ENCODE measurements around the gene FAM118B. TPM values are rescaled to one million over a fixed set of nuclear protein-coding genes. Genes with fewer than 3 reads are reported as not detected.

The FAM118B gene
- total and polyA plus RNA-seq, 2 of the 4 experiments (the other 2 are of a cell fraction): 20.0 to 27.2 TPM

DNA sequence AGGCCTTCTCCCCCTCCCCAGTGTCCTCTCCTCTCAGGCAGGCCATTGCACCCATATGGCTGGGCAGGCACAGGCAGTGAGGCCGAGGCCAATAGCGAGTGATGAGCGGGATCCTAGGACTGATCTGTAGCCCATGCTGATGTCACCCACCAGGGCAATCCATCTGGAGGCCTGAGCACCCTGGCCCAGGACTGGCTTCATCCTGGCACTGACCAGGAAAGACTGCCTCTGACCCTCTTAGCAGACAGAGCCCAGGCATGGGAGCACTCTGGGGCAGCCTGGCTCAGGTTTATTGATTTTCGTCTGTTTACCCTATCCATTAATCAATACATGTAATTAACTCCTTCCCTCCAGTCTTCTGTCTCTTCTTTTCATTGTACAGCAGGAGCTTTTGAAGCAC lies 66.2 kb downstream of the FAM118B start:
- no peak for ATAC-seq (ENCODE audit: low read depth)
- H3K9me3 ChIP-seq (ENCODE audit: control insufficient read depth, insufficient read depth, low read length): no peaks in the 10 kb centered on the region
- CTCF ChIA-PET: no interaction called here
- H2BK15ac ChIP-seq (ENCODE audit: low read depth, low read length): no peak overlapping the region
- TF ChIP-seq FOS (IDR thresholded peaks at IDR 0.05; ENCODE audit: low read depth, low read length) (no peak), NFE2L2 (IDR thresholded peaks at IDR 0.05; ENCODE audit: low read depth, low read length) (no peak), MAFK (IDR thresholded peaks at IDR 0.05; ENCODE audit: low read depth, low read length) (no peak), RAD21 (IDR thresholded peaks at IDR 0.05; ENCODE audit: low read length) (no peak), POLR2A (IDR thresholded peaks at IDR 0.05; ENCODE audit: low read depth, low read length) (no peak), MAZ (IDR thresholded peaks at IDR 0.05; ENCODE audit: borderline replicate concordance, low read depth, low read length) (no peak), RFX5 (IDR thresholded peaks at IDR 0.05; ENCODE audit: low read depth, low read length) (no peak)
- TF ChIP-seq, protein P1, sequence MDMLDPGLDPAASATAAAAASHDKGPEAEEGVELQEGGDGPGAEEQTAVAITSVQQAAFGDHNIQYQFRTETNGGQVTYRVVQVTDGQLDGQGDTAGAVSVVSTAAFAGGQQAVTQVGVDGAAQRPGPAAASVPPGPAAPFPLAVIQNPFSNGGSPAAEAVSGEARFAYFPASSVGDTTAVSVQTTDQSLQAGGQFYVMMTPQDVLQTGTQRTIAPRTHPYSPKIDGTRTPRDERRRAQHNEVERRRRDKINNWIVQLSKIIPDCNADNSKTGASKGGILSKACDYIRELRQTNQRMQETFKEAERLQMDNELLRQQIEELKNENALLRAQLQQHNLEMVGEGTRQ (IDR thresholded peaks at IDR 0.05; ENCODE audit: low read depth, low read length): no peak
- TF ChIP-seq, protein P2, sequence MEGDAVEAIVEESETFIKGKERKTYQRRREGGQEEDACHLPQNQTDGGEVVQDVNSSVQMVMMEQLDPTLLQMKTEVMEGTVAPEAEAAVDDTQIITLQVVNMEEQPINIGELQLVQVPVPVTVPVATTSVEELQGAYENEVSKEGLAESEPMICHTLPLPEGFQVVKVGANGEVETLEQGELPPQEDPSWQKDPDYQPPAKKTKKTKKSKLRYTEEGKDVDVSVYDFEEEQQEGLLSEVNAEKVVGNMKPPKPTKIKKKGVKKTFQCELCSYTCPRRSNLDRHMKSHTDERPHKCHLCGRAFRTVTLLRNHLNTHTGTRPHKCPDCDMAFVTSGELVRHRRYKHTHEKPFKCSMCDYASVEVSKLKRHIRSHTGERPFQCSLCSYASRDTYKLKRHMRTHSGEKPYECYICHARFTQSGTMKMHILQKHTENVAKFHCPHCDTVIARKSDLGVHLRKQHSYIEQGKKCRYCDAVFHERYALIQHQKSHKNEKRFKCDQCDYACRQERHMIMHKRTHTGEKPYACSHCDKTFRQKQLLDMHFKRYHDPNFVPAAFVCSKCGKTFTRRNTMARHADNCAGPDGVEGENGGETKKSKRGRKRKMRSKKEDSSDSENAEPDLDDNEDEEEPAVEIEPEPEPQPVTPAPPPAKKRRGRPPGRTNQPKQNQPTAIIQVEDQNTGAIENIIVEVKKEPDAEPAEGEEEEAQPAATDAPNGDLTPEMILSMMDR (conservative IDR thresholded peaks at IDR 0.05; ENCODE audit: low read depth, low read length): no peak
- H3K4me3 ChIP-seq (ENCODE audit: insufficient read depth, low read depth, low read length): no peak overlapping the region
- H3K18ac ChIP-seq (ENCODE audit: low read depth, low read length): no peak overlapping the region
- POLR2A ChIA-PET (ENCODE audit: unreplicated experiment): no interaction called here
- H4K5ac ChIP-seq (ENCODE audit: low read depth, low read length): no peak overlapping the region
- 100% methylated on average over 1 of the region's 4 CpGs; no CpG with 5 or more reads in 1 of the 2 experiments for WGBS, 2 experiments (ENCODE audit: extremely low coverage in 2 of 2, insufficient read length in 1 of 2)
- no peaks in the 10 kb centered on the region for H4K20me1 ChIP-seq (ENCODE audit: insufficient read depth, low read length)
- no peak overlapping the region for H3K56ac ChIP-seq (ENCODE audit: extremely low read depth, insufficient read depth, low read length)
- intact Hi-C loops (cut with micrococcal nuclease): no loop called here
- no peak overlapping the region for H3K23ac ChIP-seq (ENCODE audit: low read depth, low read length)
- H2AK9ac ChIP-seq (replicated peaks; ENCODE audit: low read depth, low read length, poor library complexity): no peak overlapping the region
- peaks cover 0 to 4% of the 10 kb centered on the region in 2 experiments; a peak in 1 of 4 replicates for H3K79me1 ChIP-seq (ENCODE audit: low read depth in 1 of 2, low read length in 2 of 2)
- no peak overlapping the region for H2AFZ ChIP-seq (replicated peaks; ENCODE audit: low read length, poor library complexity)
- peaks cover 3% of the 10 kb centered on the region; the same call in 1 of the 2 replicates for H3K4me1 ChIP-seq (ENCODE audit: control insufficient read depth, insufficient read depth, low read length)
- no peak overlapping the region for H3K4me2 ChIP-seq (ENCODE audit: low read depth, low read length)
- no peak overlapping the region for H2BK120ac ChIP-seq (ENCODE audit: low read depth, low read length)
- in situ Hi-C loops (cut with MboI; ENCODE audit: low sequenced_read_pairs): no loop called here
- H3K36me3 ChIP-seq (ENCODE audit: control insufficient read depth, insufficient read depth, low read length): peaks cover 35% of the 10 kb centered on the region
- H2AK5ac ChIP-seq (ENCODE audit: low read depth, low read length): no peak overlapping the region
- no peak overlapping the region for H2BK5ac ChIP-seq (ENCODE audit: low read depth, low read length, poor library complexity, severe bottlenecking)
- H2BK20ac ChIP-seq (ENCODE audit: low read depth, low read length): no peak overlapping the region
- H3K9me1 ChIP-seq (ENCODE audit: insufficient read depth, low read length): no peaks in the 10 kb centered on the region; the same call in 1 of the 2 replicates
- H3K27ac ChIP-seq (ENCODE audit: insufficient read depth, low read length): no peak overlapping the region
- H3K4ac ChIP-seq (ENCODE audit: low read depth, low read length): no peak overlapping the region
- H3K14ac ChIP-seq (replicated peaks; ENCODE audit: low read depth, low read length): no peak overlapping the region
- dilution Hi-C loops (cut with HindIII; ENCODE audit: low sequenced_read_pairs, unreplicated experiment): no loop called here
- DNase-seq: no peak
- H3K27me3 ChIP-seq (ENCODE audit: control insufficient read depth, insufficient read depth, low read length): no peaks in the 10 kb centered on the region
- no peak overlapping the region for H4K91ac ChIP-seq (ENCODE audit: insufficient read depth, low read depth, low read length)
- BruUV-seq (replicated peaks): no TSS peak
- no peak overlapping the region for H4K8ac ChIP-seq (ENCODE audit: low read depth in 2 of 2, low read length in 2 of 2)
- no peak overlapping the region for H3K9ac ChIP-seq (ENCODE audit: low read depth, low read length)
